Neural progenitor cell (in vitro differentiated cells): Measurements from ENCODE around the gene LRRC17. TPM values are rescaled to one million over a fixed set of nuclear protein-coding genes. Genes with fewer than 3 reads are reported as not detected.

ENCODE experiments used
- DNase-seq: peaks from one replicate; pipeline ENCODE4 v3.0.0-alpha.2; 2016; ENCODE audit warnings: low spot score
- H2AFZ ChIP-seq: fragments of 200-600 bp; sonication (generic); replicated peaks from 2 replicates; pipeline ENCODE4 v1.6.1; 2016; ENCODE audit warnings: antibody characterized with exemption
- H3F3A ChIP-seq: fragments of 200-600 bp; sonication (generic); 2 replicates; pipeline ENCODE4 v1.6.1; 2016; ENCODE audit warnings: antibody characterized with exemption, low read depth
- H3K27ac ChIP-seq: fragments of 200-600 bp; sonication (generic); 2 replicates; pipeline ENCODE4 v1.5.1; 2016; ENCODE audit warnings: mild to moderate bottlenecking
- H3K27me3 ChIP-seq: fragments of 200-600 bp; sonication (generic); 2 replicates; pipeline ENCODE4 v1.6.1; 2016; ENCODE audit warnings: mild to moderate bottlenecking, moderate library complexity
- H3K36me3 ChIP-seq: fragments of 200-600 bp; sonication (generic); 2 replicates; pipeline ENCODE4 v1.5.1; 2016
- H3K4me1 ChIP-seq: fragments of 200-600 bp; sonication (generic); 2 replicates; pipeline ENCODE4 v1.6.1; 2016; ENCODE audit warnings: mixed run types
- H3K4me2 ChIP-seq: fragments of 200-600 bp; sonication (generic); 2 replicates; pipeline ENCODE4 v1.6.1; 2016
- H3K4me3 ChIP-seq: fragments of 200-600 bp; sonication (generic); 2 replicates; pipeline ENCODE4 v1.5.1; 2016
- H3K79me2 ChIP-seq: fragments of 200-600 bp; sonication (generic); 2 replicates; pipeline ENCODE4 v1.6.1; 2016; ENCODE audit warnings: low read depth
- H3K9ac ChIP-seq: fragments of 200-600 bp; sonication (generic); 2 replicates; pipeline ENCODE4 v1.6.1; 2016
- H3K9me3 ChIP-seq: fragments of 200-600 bp; sonication (generic); 2 replicates; pipeline ENCODE4 v1.5.1; 2016; ENCODE audit warnings: low read depth
- H4K20me1 ChIP-seq: fragments of 200-600 bp; sonication (generic); 2 replicates; pipeline ENCODE4 v1.6.1; 2016; ENCODE audit warnings: low read depth
- H3K27ac Mint-ChIP-seq: 3 replicates; pipeline ENCODE4 v1.8.0; 2021; ENCODE audit warnings: mixed read lengths
- H3K27me3 Mint-ChIP-seq: 2 replicates; pipeline ENCODE4 v1.8.0; 2022; ENCODE audit warnings: low read depth, mild to moderate bottlenecking, inconsistent platforms, moderate library complexity, mixed read lengths; ENCODE audit not compliant: insufficient read depth
- H3K36me3 Mint-ChIP-seq: 3 replicates; pipeline ENCODE4 v1.8.0; 2021; ENCODE audit warnings: mixed read lengths
- H3K4me1 Mint-ChIP-seq: 3 replicates; pipeline ENCODE4 v1.8.0; 2021; ENCODE audit warnings: mixed read lengths
- H3K4me3 Mint-ChIP-seq: 3 replicates; pipeline ENCODE4 v1.8.0; 2021; ENCODE audit warnings: mild to moderate bottlenecking, moderate library complexity, mixed read lengths
- H3K9me3 Mint-ChIP-seq: 3 replicates; pipeline ENCODE4 v1.8.0; 2020; ENCODE audit warnings: mixed read lengths
- CTCF ChIP-seq: fragments of 200-600 bp; sonication (generic); IDR thresholded peaks from 2 replicates; pipeline ENCODE4 v1.5.1; 2017; ENCODE audit warnings: antibody characterized with exemption, mild to moderate bottlenecking
- EZH2 ChIP-seq: fragments of 200-600 bp; sonication (generic); IDR thresholded peaks from 2 replicates; pipeline ENCODE4 v1.6.1; 2017; ENCODE audit warnings: antibody characterized with exemption, mild to moderate bottlenecking, moderate library complexity
- EZH2phosphoT487 ChIP-seq: fragments of 200-600 bp; sonication (generic); IDR thresholded peaks from 2 replicates; pipeline ENCODE4 v1.6.1; 2017; ENCODE audit warnings: antibody characterized with exemption
- total RNA-seq: library from RNA; depleted of rRNA; stranded (reverse); fragments of >200 nt; gene quantifications from 2 replicates; pipeline ENCODE4 v1.2.3, GENCODE V29; 2015; ENCODE audit warnings: low replicate concordance

The LRRC17 gene
- total RNA-seq, 1 donor from 2014 or later: 4.6 TPM

DNA sequence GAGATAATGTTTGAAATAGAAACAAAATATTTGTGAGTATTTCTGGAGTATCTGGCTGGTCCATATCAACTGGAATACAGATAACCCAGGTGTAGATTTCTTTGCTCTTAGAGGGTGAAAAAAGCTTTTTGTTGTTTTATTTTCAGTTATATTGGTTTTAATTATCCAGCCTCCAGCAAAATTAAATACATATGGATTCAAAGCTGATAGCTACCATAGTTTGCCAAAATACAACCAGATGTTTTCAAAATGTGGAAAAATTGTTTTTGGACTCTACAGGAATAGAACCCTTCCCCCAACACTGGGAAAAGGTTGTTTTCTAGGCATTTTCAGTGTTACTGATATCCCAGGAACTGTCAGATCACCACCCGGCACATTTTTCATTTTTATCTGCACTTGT, 30.1 kb downstream of the LRRC17 start:
- no peak overlapping the region for H3K27ac ChIP-seq
- no peaks in the 10 kb centered on the region for H3K9me3 Mint-ChIP-seq
- H3F3A ChIP-seq: peaks cover 4% of the 10 kb centered on the region
- no peak for DNase-seq
- H2AFZ ChIP-seq: peak overlapping the region; percentile 93
- H3K4me1 Mint-ChIP-seq: peaks cover 5% of the 10 kb centered on the region
- H4K20me1 ChIP-seq: no peaks in the 10 kb centered on the region
- no peak overlapping the region for H3K27ac Mint-ChIP-seq
- H3K36me3 ChIP-seq: no peaks in the 10 kb centered on the region
- H3K4me3 Mint-ChIP-seq: no peak overlapping the region
- no peaks in the 10 kb centered on the region for H3K27me3 ChIP-seq
- no peaks in the 10 kb centered on the region for H3K27me3 Mint-ChIP-seq
- H3K36me3 Mint-ChIP-seq: peaks cover 3% of the 10 kb centered on the region
- H3K79me2 ChIP-seq: no peaks in the 10 kb centered on the region
- peak overlapping the region; percentile 10 for H3K4me2 ChIP-seq
- peaks cover 43% of the 10 kb centered on the region for H3K4me1 ChIP-seq
- no peak overlapping the region for H3K4me3 ChIP-seq
- no peak overlapping the region for H3K9ac ChIP-seq
- H3K9me3 ChIP-seq: no peaks in the 10 kb centered on the region
- TF ChIP-seq EZH2 (no peak), CTCF (no peak), EZH2phosphoT487 (no peak)

DNA sequence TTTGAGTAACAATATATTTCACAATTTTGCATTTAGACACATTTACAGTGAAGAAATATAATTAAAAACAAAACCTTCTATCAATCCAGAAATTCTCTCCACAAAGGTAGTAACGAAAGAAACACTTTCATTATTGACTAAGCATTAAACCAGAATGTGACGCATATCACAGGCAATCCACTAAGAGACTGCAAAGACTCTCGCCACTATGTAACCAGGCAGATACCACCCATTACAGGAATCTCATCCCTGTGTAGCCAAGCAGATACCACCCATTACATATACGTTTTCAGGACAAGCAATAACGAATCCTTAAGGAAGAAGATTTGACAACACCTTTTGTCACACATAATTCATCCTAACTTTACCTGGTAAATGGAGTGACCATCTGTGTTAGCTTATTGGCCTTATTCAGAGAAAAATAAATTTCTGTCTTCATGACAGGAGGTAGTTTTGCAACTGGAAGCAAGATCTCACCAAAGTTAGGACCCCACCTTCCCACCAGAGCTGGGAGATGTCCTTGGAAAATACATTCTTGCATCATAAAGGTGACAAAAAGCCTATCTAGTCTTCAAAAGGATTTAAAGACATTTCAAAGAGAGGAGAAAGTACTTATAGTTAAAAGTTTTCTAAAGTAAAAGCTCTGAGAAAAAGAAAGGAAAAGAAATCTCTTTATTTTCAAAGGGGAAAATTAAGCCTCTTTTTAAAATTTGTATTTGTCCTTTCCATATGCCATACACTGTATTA, 30.8 kb downstream of the LRRC17 start:
- Histone ChIP-seq H3K4me2 (peak overlapping the region; percentile 10), H3F3A (peaks cover 4% of the 10 kb centered on the region), H3K27me3 (no peaks in the 10 kb centered on the region), H3K9me3 (no peaks in the 10 kb centered on the region), H3K79me2 (no peaks in the 10 kb centered on the region), H4K20me1 (no peaks in the 10 kb centered on the region), H3K27ac (peak overlapping the region; percentile 17), H2AFZ (peak overlapping the region; percentile 83), H3K36me3 (no peaks in the 10 kb centered on the region), H3K4me3 (no peak overlapping the region), H3K9ac (no peak overlapping the region), H3K4me1 (peaks cover 43% of the 10 kb centered on the region)
- H3K4me1 Mint-ChIP-seq: peaks cover 5% of the 10 kb centered on the region
- H3K36me3 Mint-ChIP-seq: peaks cover 3% of the 10 kb centered on the region
- no peak overlapping the region for H3K4me3 Mint-ChIP-seq
- no peaks in the 10 kb centered on the region for H3K27me3 Mint-ChIP-seq
- no peaks in the 10 kb centered on the region for H3K9me3 Mint-ChIP-seq
- TF ChIP-seq EZH2 (no peak), CTCF (no peak), EZH2phosphoT487 (no peak)
- DNase-seq: no peak
- no peak overlapping the region for H3K27ac Mint-ChIP-seq

GRCh38 chr7:102944241-102944640, 31.4 kb downstream of the LRRC17 start:
- Histone ChIP-seq H3K4me1 (peaks cover 43% of the 10 kb centered on the region), H3K9ac (no peak overlapping the region), H3K4me2 (no peak overlapping the region), H3K27ac (peak overlapping the region; percentile 17), H3K79me2 (no peaks in the 10 kb centered on the region), H3F3A (peaks cover 4% of the 10 kb centered on the region), H3K4me3 (no peak overlapping the region), H3K9me3 (no peaks in the 10 kb centered on the region), H2AFZ (peak overlapping the region; percentile 83), H4K20me1 (no peaks in the 10 kb centered on the region), H3K36me3 (no peaks in the 10 kb centered on the region), H3K27me3 (no peaks in the 10 kb centered on the region)
- Mint-ChIP-seq H3K27me3 (no peaks in the 10 kb centered on the region), H3K27ac (no peak overlapping the region), H3K36me3 (peaks cover 3% of the 10 kb centered on the region), H3K4me1 (peaks cover 5% of the 10 kb centered on the region), H3K4me3 (no peak overlapping the region), H3K9me3 (no peaks in the 10 kb centered on the region)
- TF ChIP-seq CTCF (no peak), EZH2phosphoT487 (no peak), EZH2 (no peak)
- DNase-seq: no peak
